Endothelial cell of umbilical vein (primary cell): ENCODE data around the gene RASD1.

ENCODE experiments used
- EZH2 ChIP-seq: IDR thresholded peaks from 2 replicates; pipeline ENCODE4 v1.6.1; 2012; ENCODE audit warnings: borderline replicate concordance, low read depth, mild to moderate bottlenecking, moderate library complexity, low read length, inconsistent platforms; ENCODE audit not compliant: severe bottlenecking
- GATA2 ChIP-seq: IDR thresholded peaks from 2 replicates; pipeline ENCODE4 v1.7.0; 2011; ENCODE audit warnings: low read depth, mild to moderate bottlenecking, moderate library complexity, mixed read lengths, low read length; ENCODE audit not compliant: insufficient read length, insufficient read depth
- JUN ChIP-seq: IDR thresholded peaks from 2 replicates; pipeline ENCODE4 v1.6.1; 2011; ENCODE audit warnings: borderline replicate concordance, low read depth; ENCODE audit not compliant: insufficient read length, insufficient read depth
- POLR2A ChIP-seq: IDR thresholded peaks from 2 replicates; pipeline ENCODE4 v1.6.1; 2012; ENCODE audit warnings: low read depth, mild to moderate bottlenecking, control low read depth, low read length
- POLR2AphosphoS5 ChIP-seq: IDR thresholded peaks from 2 replicates; pipeline ENCODE4 v1.6.1; 2012; ENCODE audit warnings: low read depth, mild to moderate bottlenecking, control low read depth, low read length, moderate library complexity; ENCODE audit not compliant: insufficient read depth
- TF ChIP-seq, protein P1 (sequence below), 2 donors: IDR thresholded peaks; 1 replicate in 1 of 2; 2 replicates in 1 of 2; pipeline ENCODE4 v1.5.1; 2011; ENCODE audit warnings: low read length in 2 of 2, mild to moderate bottlenecking in 2 of 2, moderate library complexity in 2 of 2, control low read depth in 1 of 2, inconsistent platforms in 1 of 2, low read depth in 1 of 2; ENCODE audit not compliant: insufficient read depth in 1 of 2; ENCODE audit errors: extremely low read depth in 1 of 2
- TF ChIP-seq, protein P2 (sequence below): IDR thresholded peaks from 2 replicates; pipeline ENCODE4 v1.6.1; 2011; ENCODE audit not compliant: insufficient read depth, insufficient read length

DNA sequence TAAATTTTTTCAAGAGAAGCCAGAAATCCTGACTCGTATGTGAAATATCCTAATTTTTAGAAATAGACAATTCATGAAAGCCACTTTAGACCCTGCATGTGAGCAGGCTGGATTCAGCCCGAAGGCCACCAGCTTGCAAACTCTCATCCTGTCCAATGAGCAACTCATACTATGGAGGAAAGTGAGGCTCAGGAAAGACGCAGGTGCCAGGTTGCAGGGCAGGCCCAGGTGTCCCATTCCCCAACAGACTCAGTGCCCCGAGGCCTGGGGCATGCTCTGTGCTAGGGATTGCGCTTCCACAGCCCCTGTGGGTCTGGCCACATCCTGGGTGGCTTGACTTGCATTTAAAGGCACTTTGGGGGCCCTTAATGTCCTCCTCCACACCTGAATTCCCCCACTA lies 16.7 kb upstream of the RASD1 start:
- TF ChIP-seq, protein P1, sequence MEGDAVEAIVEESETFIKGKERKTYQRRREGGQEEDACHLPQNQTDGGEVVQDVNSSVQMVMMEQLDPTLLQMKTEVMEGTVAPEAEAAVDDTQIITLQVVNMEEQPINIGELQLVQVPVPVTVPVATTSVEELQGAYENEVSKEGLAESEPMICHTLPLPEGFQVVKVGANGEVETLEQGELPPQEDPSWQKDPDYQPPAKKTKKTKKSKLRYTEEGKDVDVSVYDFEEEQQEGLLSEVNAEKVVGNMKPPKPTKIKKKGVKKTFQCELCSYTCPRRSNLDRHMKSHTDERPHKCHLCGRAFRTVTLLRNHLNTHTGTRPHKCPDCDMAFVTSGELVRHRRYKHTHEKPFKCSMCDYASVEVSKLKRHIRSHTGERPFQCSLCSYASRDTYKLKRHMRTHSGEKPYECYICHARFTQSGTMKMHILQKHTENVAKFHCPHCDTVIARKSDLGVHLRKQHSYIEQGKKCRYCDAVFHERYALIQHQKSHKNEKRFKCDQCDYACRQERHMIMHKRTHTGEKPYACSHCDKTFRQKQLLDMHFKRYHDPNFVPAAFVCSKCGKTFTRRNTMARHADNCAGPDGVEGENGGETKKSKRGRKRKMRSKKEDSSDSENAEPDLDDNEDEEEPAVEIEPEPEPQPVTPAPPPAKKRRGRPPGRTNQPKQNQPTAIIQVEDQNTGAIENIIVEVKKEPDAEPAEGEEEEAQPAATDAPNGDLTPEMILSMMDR (IDR thresholded peaks at IDR 0.05; ENCODE audit: extremely low read depth in 1 of 2, insufficient read depth in 1 of 2, low read depth in 1 of 2, low read length in 2 of 2): no peak
- no peak for TF ChIP-seq POLR2AphosphoS5
- TF ChIP-seq POLR2A: no peak
- no peak for TF ChIP-seq GATA2
- TF ChIP-seq EZH2: no peak
- TF ChIP-seq, protein P2, sequence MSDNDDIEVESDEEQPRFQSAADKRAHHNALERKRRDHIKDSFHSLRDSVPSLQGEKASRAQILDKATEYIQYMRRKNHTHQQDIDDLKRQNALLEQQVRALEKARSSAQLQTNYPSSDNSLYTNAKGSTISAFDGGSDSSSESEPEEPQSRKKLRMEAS: no peak
- TF ChIP-seq JUN: no peak
